Karpas-422 (cell line): ENCODE data around the gene ABLIM2. TPM values are rescaled to one million over a fixed set of nuclear protein-coding genes. Genes with fewer than 3 reads are reported as not detected.
"Not testable (repeated sequence)": the region's sequence is repeated elsewhere in the genome, so short reads cannot be mapped to it uniquely, and the experiment has no call there.

Source experiments
- DNase-seq: peaks from one replicate; pipeline ENCODE4 v3.0.0-alpha.2; 2015
- H2AFZ ChIP-seq: fragments of 200-600 bp; sonication (generic); 2 replicates; pipeline ENCODE4 v1.6.1; 2014; ENCODE audit warnings: antibody characterized with exemption, low read length, mixed read lengths
- H3K27ac ChIP-seq: fragments of 200-600 bp; sonication (generic); 2 replicates; pipeline ENCODE4 v1.5.1; 2014; ENCODE audit warnings: mild to moderate bottlenecking, low read length, moderate library complexity
- H3K27me3 ChIP-seq: fragments of 200-600 bp; sonication (generic); 2 replicates; pipeline ENCODE4 v1.6.1; 2014; ENCODE audit warnings: low read length, mixed read lengths
- H3K36me3 ChIP-seq: fragments of 200-600 bp; sonication (generic); 2 replicates; pipeline ENCODE4 v1.6.1; 2014; ENCODE audit warnings: low read length, mixed read lengths; ENCODE audit not compliant: insufficient read depth
- H3K4me1 ChIP-seq: fragments of 200-600 bp; sonication (generic); 2 replicates; pipeline ENCODE4 v1.6.1; 2014; ENCODE audit warnings: mild to moderate bottlenecking, low read length, mixed read lengths
- H3K4me2 ChIP-seq: fragments of 200-600 bp; sonication (generic); 2 replicates; pipeline ENCODE4 v1.6.1; 2014; ENCODE audit warnings: low read length, low read depth, mild to moderate bottlenecking; ENCODE audit not compliant: poor library complexity, severe bottlenecking
- H3K4me3 ChIP-seq: fragments of 200-600 bp; sonication (generic); 2 replicates; pipeline ENCODE4 v1.5.1; 2014; ENCODE audit warnings: mild to moderate bottlenecking, antibody characterized with exemption, low read length, mixed read lengths
- H3K79me2 ChIP-seq: fragments of 200-600 bp; sonication (generic); 2 replicates; pipeline ENCODE4 v1.6.1; 2014; ENCODE audit warnings: mild to moderate bottlenecking, low read length, mixed read lengths
- H3K9ac ChIP-seq: fragments of 200-600 bp; sonication (generic); 2 replicates; pipeline ENCODE4 v1.6.0; 2014; ENCODE audit warnings: low read length
- H3K9me2 ChIP-seq: fragments of 200-600 bp; sonication (generic), shearing (Covaris generic); replicated peaks from 2 replicates; pipeline ENCODE4 v1.6.0; 2014; ENCODE audit warnings: mild to moderate bottlenecking, low read length, moderate library complexity; ENCODE audit not compliant: insufficient read depth
- H3K9me3 ChIP-seq: fragments of 300-700, 200-600 bp; sonication (generic); 2 replicates; pipeline ENCODE4 v1.6.1; 2014; ENCODE audit warnings: low read length, mixed read lengths
- H4K20me1 ChIP-seq: fragments of 200-600 bp; sonication (generic); 2 replicates; pipeline ENCODE4 v1.6.1; 2014; ENCODE audit warnings: mild to moderate bottlenecking, antibody characterized with exemption, low read length, low read depth; ENCODE audit not compliant: insufficient read depth
- total RNA-seq: library from RNA; depleted of rRNA; stranded (reverse); fragments of >200 nt; shearing (Covaris generic); gene quantifications from 2 replicates; pipeline ENCODE4 v1.2.3, GENCODE V29; 2014; ENCODE audit warnings: low replicate concordance

The ABLIM2 gene
- total RNA-seq, 1 experiment from 2014 or later: not detected

DNA sequence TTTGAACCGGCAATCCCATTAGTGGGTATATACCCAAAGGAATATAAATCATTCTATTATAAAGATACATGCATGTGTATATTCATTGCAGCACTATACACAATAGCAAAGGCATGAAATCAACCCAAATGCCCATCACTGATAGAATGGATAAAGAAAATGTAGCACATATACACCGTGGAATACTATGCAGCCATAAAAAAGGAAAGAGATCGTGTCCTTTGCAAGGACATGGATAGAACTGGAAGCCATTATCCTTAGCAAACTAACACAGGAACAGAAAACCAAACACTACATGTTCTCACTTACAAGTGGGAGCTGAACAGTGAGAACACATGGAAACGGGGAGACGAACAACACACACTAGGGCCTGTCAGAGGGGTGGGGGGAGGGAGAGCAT lies 18.9 kb downstream of the ABLIM2 start:
- H3K4me1 ChIP-seq, H3K9me3 ChIP-seq, H3K9me2 ChIP-seq, DNase-seq, H4K20me1 ChIP-seq, H3K4me3 ChIP-seq, H3K79me2 ChIP-seq, H3K36me3 ChIP-seq, H3K27me3 ChIP-seq, H3K4me2 ChIP-seq, H3K9ac ChIP-seq, H2AFZ ChIP-seq, H3K27ac ChIP-seq: not testable (repeated sequence)

- no peaks in the 10 kb centered on the region for H3K9me2 ChIP-seq
- H3K27me3 ChIP-seq: no peaks in the 10 kb centered on the region
- H2AFZ ChIP-seq: no peak overlapping the region
- no peak overlapping the region for H3K9ac ChIP-seq
- H3K79me2 ChIP-seq: no peaks in the 10 kb centered on the region
- no peak overlapping the region for H3K27ac ChIP-seq
- no peak for DNase-seq
- no peak overlapping the region for H3K4me3 ChIP-seq
- H3K36me3 ChIP-seq: no peaks in the 10 kb centered on the region
- H3K4me1 ChIP-seq: no peaks in the 10 kb centered on the region
- no peak overlapping the region for H3K4me2 ChIP-seq
- H3K9me3 ChIP-seq: no peaks in the 10 kb centered on the region
- no peaks in the 10 kb centered on the region for H4K20me1 ChIP-seq
These were observed 21.5 kb downstream of the ABLIM2 start for GRCh38 chr4:8136972-8137710.

GRCh38 chr4:8136529-8136928 lies 22.1 kb downstream of the ABLIM2 start:
- no peaks in the 10 kb centered on the region for H3K4me1 ChIP-seq
- no peak overlapping the region for H3K27ac ChIP-seq
- no peak overlapping the region for H3K9ac ChIP-seq
- H3K9me2 ChIP-seq: no peaks in the 10 kb centered on the region
- H3K9me3 ChIP-seq: no peaks in the 10 kb centered on the region
- no peaks in the 10 kb centered on the region for H4K20me1 ChIP-seq
- no peaks in the 10 kb centered on the region for H3K79me2 ChIP-seq
- no peak for DNase-seq
- H2AFZ ChIP-seq: no peak overlapping the region
- no peaks in the 10 kb centered on the region for H3K27me3 ChIP-seq
- no peak overlapping the region for H3K4me2 ChIP-seq
- H3K36me3 ChIP-seq: no peaks in the 10 kb centered on the region
- no peak overlapping the region for H3K4me3 ChIP-seq

DNA sequence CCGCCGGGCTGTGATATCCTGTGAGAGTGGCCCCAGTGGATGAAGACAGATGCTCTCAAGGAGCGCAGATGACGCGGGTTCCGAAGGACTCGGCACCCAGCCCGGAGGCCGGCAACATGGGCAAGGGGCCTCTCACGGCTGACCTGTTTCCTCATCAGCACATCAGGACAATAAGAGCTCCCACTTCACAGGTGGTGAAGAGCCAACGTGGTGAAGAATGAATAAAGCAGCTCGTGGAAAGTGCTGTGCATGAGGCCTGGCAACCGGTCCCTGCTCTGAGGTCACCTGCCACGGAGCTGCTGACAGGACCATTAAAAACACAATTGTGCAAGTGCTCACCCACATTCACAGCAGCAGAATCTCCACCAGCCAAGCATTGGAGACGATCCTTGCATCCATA lies 22.9 kb downstream of the ABLIM2 start:
- H3K4me1 ChIP-seq: no peaks in the 10 kb centered on the region
- no peak overlapping the region for H3K27ac ChIP-seq
- no peak overlapping the region for H3K9ac ChIP-seq
- no peaks in the 10 kb centered on the region for H3K27me3 ChIP-seq
- H3K79me2 ChIP-seq: no peaks in the 10 kb centered on the region
- no peaks in the 10 kb centered on the region for H3K9me2 ChIP-seq
- H3K9me3 ChIP-seq: no peaks in the 10 kb centered on the region
- H3K36me3 ChIP-seq: no peaks in the 10 kb centered on the region
- no peak overlapping the region for H2AFZ ChIP-seq
- no peak overlapping the region for H3K4me3 ChIP-seq
- no peak for DNase-seq
- no peak overlapping the region for H3K4me2 ChIP-seq
- no peaks in the 10 kb centered on the region for H4K20me1 ChIP-seq

DNA sequence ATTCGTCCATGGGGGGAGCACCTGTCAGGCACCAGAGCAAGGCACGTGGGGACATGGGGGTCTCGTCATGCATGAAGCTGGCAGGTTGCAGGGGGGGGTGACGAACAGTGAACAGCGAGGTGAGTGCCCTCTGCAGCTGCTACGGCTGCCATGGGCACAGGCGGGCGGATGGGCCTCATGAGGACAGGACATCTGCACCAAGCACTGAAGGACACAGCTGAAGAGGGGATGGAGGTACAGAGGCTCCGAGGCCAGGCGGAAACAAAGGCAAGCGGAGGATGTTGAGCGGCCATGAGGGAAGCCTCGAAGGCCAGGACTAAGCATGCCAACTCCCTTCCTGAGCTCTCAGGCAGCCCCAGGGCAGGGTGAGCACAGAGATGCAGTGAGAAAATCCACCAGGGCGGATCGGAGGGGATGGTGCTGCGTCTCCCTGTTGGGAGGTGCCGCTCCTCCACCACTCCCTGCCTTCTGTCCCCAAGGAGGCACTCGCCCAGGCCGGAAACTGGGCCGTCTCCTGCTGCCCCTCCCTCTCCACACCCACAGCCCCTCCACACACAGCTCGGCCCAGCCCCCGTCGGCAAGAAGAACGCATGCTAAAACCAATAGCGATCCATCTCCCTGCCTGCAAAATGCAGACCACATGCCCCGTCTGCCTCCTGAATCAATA lies 24.6 kb downstream of the ABLIM2 start:
- Histone ChIP-seq H3K9me3 (no peaks in the 10 kb centered on the region), H3K27me3 (no peaks in the 10 kb centered on the region), H3K9me2 (no peaks in the 10 kb centered on the region), H3K4me2 (no peak overlapping the region), H4K20me1 (no peaks in the 10 kb centered on the region), H3K27ac (no peak overlapping the region), H3K79me2 (no peaks in the 10 kb centered on the region), H3K36me3 (no peaks in the 10 kb centered on the region), H3K9ac (no peak overlapping the region), H3K4me1 (no peaks in the 10 kb centered on the region), H2AFZ (no peak overlapping the region), H3K4me3 (no peak overlapping the region)
- no peak for DNase-seq

GRCh38 chr4:8132947-8133705 lies 25.5 kb downstream of the ABLIM2 start:
- Histone ChIP-seq H3K9ac (no peak overlapping the region), H3K9me2 (no peaks in the 10 kb centered on the region), H2AFZ (no peak overlapping the region)

GRCh38 chr4:8132400-8132799 lies 26.2 kb downstream of the ABLIM2 start:
- H3K27ac ChIP-seq: no peak overlapping the region
- no peaks in the 10 kb centered on the region for H3K79me2 ChIP-seq
- no peak overlapping the region for H3K9ac ChIP-seq
- H3K9me3 ChIP-seq: no peaks in the 10 kb centered on the region
- no peak overlapping the region for H3K4me2 ChIP-seq
- H3K36me3 ChIP-seq: no peaks in the 10 kb centered on the region
- no peak overlapping the region for H2AFZ ChIP-seq
- H4K20me1 ChIP-seq: no peaks in the 10 kb centered on the region
- no peak overlapping the region for H3K4me3 ChIP-seq
- no peaks in the 10 kb centered on the region for H3K27me3 ChIP-seq
- DNase-seq: no peak
- H3K9me2 ChIP-seq: no peaks in the 10 kb centered on the region
- H3K4me1 ChIP-seq: no peaks in the 10 kb centered on the region

More at GRCh38 chr4:8132947-8133705, 25.5 kb downstream of the ABLIM2 start:
- H3K27ac ChIP-seq: no peak overlapping the region
- no peaks in the 10 kb centered on the region for H3K36me3 ChIP-seq
- no peaks in the 10 kb centered on the region for H3K79me2 ChIP-seq
- H3K9me3 ChIP-seq: no peaks in the 10 kb centered on the region
- DNase-seq: no peak
- H3K4me2 ChIP-seq: no peak overlapping the region
- no peak overlapping the region for H3K4me3 ChIP-seq
- H4K20me1 ChIP-seq: no peaks in the 10 kb centered on the region
- H3K4me1 ChIP-seq: no peaks in the 10 kb centered on the region
- H3K27me3 ChIP-seq: no peaks in the 10 kb centered on the region

DNA sequence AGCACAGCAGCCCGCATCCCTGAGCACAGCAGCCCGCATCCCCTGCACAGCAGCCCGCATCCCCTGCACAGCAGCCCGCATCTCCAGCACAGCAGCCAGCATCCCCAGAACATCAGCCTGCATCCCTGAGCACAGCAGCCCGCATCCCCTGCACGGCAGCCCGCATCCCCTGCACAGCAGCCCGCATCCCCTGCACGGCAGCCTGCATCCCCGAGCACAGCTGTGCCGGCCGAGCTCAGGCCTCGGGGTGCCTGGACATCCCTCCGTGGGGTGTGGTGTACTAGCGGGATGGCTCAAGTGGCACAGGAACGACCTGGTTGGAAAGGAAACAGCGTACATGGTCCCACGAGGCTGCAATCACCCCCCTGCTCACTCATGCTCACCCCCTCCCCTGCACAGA lies 26.8 kb downstream of the ABLIM2 start:
- no peaks in the 10 kb centered on the region for H3K79me2 ChIP-seq
- no peaks in the 10 kb centered on the region for H3K9me2 ChIP-seq
- H2AFZ ChIP-seq: no peak overlapping the region
- no peaks in the 10 kb centered on the region for H3K27me3 ChIP-seq
- H3K36me3 ChIP-seq: no peaks in the 10 kb centered on the region
- no peak overlapping the region for H3K4me2 ChIP-seq
- no peak for DNase-seq
- H3K4me1 ChIP-seq: no peaks in the 10 kb centered on the region
- H3K27ac ChIP-seq: no peak overlapping the region
- H3K9ac ChIP-seq: no peak overlapping the region
- no peaks in the 10 kb centered on the region for H3K9me3 ChIP-seq
- no peaks in the 10 kb centered on the region for H4K20me1 ChIP-seq
- H3K4me3 ChIP-seq: no peak overlapping the region
